ENCODE data around the gene BTBD1. TPM values are rescaled to one million over a fixed set of nuclear protein-coding genes. Genes with fewer than 3 reads are reported as not detected.

The BTBD1 gene
- total RNA-seq, 1 donor from 2014 or later, result 70.8 TPM

DNA sequence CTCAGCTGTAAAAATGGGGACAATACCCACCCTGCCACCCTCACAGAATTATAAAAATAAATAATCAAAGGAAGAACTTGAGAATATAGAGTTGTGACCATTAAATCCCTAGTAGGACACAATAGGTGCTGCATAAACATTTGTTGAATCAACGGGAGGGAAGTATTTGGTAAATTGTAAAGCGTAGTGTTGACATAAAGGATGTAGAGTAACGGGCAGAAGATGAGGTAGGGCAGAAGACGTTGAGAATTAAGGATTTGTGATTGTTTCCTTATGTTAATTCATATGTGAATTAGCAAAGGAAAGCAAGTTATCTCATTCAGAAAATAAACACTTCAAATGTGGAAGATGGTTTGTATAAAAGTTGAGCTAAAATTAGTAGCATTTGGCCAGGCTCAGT lies 73.9 kb downstream of the BTBD1 start:
- no peak for DNase-seq (ENCODE audit: low read depth)

DNA sequence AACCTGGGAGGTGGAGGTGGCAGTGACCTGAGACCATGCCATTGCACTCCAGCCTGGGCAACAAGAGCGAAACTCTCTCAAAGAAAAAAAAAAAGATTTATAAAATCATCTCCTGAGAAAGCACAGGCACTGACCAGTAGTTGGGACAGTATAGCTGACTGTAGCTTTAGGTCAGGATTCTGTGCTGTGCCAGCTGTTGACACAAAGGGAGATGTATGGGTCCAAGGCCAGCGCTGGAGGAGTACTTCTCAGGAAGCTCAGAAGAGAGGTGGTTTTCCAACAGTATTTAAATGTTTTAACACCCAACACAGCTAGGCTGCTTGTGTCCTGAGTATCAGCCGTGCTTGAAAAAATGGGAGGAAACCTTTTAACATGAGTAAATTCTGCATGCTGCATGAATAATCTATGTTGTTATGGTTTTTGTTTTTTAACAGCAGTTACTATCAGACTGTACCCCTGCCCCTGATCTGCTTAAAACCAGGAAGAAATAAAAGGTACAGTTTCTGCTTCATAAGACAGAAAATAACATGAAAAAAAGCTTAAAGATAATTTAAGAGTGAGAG lies 74.5 kb downstream of the BTBD1 start:
- DNase-seq (ENCODE audit: low read depth), result no peak

DNA sequence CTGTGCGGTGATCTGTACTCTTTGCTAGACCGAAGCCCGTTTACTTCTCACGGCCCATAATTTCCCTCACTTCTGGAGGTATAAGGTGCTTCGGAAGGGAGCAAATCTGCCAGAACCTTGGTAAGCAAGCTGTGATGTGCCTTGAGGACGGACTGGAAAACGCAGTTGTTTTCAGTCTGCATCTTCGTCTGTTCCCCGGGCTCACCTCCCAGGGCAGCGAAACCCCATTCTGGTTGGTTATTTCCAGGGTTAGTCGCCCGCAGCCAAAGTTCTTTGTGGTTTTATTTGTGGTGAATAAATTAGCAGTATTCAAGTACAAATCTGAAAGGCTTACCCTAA lies 80.6 kb downstream of the BTBD1 start:
- DNase-seq (ENCODE audit: low read depth), result peak; percentile 32

DNA sequence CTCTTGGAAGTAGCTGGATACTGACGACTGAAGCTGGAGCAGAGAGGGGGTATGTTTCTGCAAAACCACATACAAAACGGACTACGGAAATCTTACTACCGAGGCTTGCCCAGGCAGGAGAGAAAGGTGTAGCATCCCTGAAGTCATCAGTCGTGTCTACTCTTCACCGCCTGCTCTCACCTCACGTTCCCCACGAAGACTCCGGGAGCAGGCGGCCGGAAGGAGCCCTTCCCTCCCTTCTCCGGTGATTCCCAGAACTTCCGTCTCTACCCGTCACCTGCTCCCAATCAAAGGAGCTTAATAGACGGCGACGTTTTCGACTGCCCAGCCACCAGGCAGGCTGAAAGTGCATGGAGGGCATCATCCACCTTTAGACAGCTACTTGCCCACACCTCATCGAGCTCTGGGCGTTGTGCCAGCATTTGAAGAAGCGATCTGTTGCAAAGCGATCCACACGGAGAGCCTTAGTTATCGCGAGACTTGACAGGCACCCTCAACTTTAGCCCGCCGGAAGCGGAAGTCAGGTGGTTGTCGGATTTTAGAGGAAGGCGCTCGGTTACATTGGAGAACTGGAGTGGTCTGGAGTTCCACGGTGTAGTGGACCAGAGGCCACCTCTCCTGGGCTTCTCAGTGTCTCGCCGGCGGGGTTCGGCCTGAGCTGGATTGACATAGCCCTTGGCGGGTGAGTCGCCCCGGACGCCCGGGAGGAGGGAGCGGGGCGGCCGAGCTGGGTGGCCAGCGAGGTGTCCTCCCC lies 81.2 kb downstream of the BTBD1 start, which contains the start of gene RAMAC:
Gene RAMAC, plus strand, starts transcription at position 523 of the 754 bp plus-strand sequence. CDS start 2,809 bp downstream, outside the sequence.
- peak; percentile 97 for DNase-seq (ENCODE audit: low read depth)

- DNase-seq (ENCODE audit: low read depth), result no peak
These were observed 86.1 kb downstream of the BTBD1 start for GRCh38 chr15:82980981-82981380.

- no peak for DNase-seq (ENCODE audit: low read depth)
These were observed 87.3 kb downstream of the BTBD1 start for GRCh38 chr15:82979726-82980125.

DNA sequence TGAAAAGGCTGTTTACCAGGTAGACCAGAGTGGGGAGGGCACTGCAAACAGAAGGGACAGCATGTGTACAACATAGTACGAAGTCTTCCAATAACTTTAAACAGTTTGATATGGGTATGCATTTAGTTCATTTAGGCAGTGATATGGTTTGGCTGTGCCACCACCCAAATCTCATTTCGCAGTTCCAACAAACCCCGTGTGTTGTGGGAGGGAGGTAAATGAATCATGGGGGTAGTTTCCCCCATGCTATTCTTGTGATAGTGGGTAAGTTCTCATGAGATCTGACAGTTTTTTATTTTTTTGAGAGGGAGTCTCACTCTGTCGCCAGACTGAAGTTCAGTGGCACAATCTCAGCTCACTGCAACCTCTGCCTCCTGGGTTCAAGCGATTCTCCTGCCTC lies 88.6 kb downstream of the BTBD1 start:
- no peak for DNase-seq (ENCODE audit: low read depth)

- no peak for DNase-seq (ENCODE audit: low read depth)
These were observed 90.0 kb downstream of the BTBD1 start for GRCh38 chr15:82977076-82977475.

DNA sequence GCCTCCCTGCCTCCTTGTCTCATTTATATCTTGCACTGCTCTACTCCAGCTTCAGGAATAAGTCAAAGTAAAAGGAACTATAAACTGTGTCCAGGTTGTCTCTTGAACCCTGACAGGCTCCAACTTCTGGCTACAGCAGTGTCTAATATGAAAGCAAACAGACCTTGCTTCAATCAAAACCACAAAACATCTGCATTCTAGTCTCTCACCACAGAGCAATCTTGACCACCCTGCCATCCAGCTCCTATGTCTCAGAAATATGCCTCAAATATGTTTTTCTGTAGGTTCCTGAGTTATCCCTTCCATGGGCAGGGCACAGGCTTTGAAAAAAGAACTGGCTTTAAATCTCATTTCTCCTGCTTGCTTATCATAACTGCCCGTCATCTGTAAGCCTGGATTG lies 94.1 kb downstream of the BTBD1 start:
- DNase-seq (ENCODE audit: low read depth), result no peak

DNA sequence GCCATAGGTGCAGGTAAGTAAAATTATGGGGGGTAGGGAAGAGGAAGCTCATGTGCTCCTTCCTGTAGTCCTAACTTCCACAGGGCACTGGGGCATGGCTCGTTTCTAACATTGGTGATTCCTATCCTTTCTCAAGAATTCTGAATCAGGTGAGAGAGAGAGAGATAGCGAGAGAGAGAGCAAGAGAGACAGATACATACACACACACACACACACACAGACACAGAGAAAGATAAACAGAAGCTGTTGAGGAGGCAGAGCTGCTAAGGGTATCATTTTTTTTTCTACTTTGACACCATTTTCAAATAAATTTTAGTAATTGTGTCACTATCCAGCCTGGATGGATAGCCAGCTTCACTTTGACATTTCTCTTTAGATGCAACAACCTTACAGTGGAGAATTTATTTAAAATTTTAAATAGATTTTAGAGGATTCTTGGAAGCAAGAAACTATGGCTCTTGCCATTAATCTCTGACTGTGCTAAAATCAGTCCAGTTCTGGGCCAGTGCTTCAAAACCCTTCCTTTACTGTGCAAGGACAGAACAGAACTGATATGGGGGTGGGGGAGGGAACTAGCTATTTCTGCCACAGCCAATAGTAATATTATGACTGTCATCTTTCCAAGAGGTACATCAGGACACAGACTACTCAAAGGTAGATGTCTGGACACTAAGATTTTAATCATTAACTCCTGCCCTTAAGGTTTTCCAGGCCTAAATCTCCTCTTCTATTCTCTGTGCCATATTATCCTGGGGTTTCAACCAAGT lies 95.7 kb downstream of the BTBD1 start:
- DNase-seq (ENCODE audit: low read depth), result no peak

- no peak for DNase-seq (ENCODE audit: low read depth)
These were observed 96.4 kb downstream of the BTBD1 start for GRCh38 chr15:82970696-82971095.

GRCh38 chr15:82970078-82970686 lies 96.9 kb downstream of the BTBD1 start:
- no peak for DNase-seq (ENCODE audit: low read depth)

DNA sequence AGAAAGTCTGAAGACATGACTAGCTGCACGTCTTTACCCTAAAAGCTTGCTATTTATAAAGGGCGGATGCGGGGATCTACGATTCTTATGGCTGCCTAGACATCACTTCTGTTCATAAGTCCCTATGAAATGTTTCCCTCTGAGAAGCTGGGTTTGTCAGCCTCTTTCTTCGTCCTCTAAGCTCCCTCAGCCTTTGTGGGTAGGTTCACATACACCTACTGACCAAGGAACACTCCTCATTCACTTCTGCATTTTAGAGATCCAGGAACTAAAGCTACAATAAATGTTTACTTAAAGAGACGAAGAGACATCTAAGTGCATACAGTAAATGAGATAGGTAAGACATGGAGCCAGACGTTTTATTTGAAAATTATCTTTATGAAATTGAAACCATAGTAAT lies 97.7 kb downstream of the BTBD1 start:
- DNase-seq (ENCODE audit: low read depth), result no peak

DNA sequence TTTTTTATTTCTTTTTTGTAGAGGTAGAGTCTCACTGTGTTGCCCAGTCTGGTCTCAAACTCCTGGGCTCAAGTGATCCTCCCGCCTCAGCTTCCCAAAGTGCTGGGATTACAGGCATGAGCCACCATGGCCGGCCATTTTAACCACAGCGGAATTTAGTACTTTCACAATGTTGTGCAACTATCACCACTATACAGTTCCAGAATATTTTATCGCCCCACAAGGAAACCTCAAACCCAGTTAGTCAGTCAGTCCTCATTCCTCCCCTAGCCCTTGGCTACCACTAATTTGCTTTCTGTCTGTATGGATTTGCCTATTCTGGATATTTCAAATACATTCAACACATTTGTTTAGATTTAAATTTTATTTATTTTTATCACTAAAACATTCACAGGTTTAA lies 99.0 kb downstream of the BTBD1 start:
- peak; percentile 49 for DNase-seq (ENCODE audit: low read depth)

- DNase-seq (ENCODE audit: low read depth), result no peak
These were observed 100.4 kb downstream of the BTBD1 start for GRCh38 chr15:82966671-82967071.

Other genes starting within 250 kb of the BTBD1 start
- 56.6 and 58.9 TPM in 2 replicates for gene HOMER2, start 114.5 kb downstream of the BTBD1 start, total RNA-seq
- gene RAMAC, start 81.0 kb downstream of the BTBD1 start, total RNA-seq, result 41.9 and 79.2 TPM in 2 replicates
- 3.5 and 5.8 TPM in 2 replicates for gene C15orf40, start 55.6 kb downstream of the BTBD1 start, total RNA-seq
- gene TM6SF1, start 40.4 kb upstream of the BTBD1 start, total RNA-seq, result 0.52 TPM in 1 of 2 replicates, not detected in the other
- gene HDGFL3, start 140.6 kb upstream of the BTBD1 start, total RNA-seq, result 46.4 and 61.2 TPM in 2 replicates
- 18.4 and 26.7 TPM in 2 replicates for gene BNC1, start 217.4 kb upstream of the BTBD1 start, total RNA-seq